Muscle layer of duodenum (tissue), 2 donors: Measurements from ENCODE around the gene ROBO1.

ENCODE experiments used
- H3K27ac ChIP-seq: one replicate; pipeline ENCODE4 v1.7.0; 2013; ENCODE audit warnings: mild to moderate bottlenecking, low read length
- H3K27me3 ChIP-seq: one replicate; pipeline ENCODE4 v1.7.0; 2013; ENCODE audit warnings: low read depth, mild to moderate bottlenecking, control low read depth, low read length
- H3K36me3 ChIP-seq, 2 donors: one replicate each; pipeline ENCODE4 v1.7.0; 2013; ENCODE audit warnings: low read length in 2 of 2, control low read depth in 1 of 2, mild to moderate bottlenecking in 1 of 2; ENCODE audit not compliant: insufficient read depth in 2 of 2, control insufficient read depth in 1 of 2
- H3K4me1 ChIP-seq, 2 donors: one replicate each; pipeline ENCODE4 v1.7.0; 2013; ENCODE audit warnings: low read length in 2 of 2, mild to moderate bottlenecking in 2 of 2, control low read depth in 1 of 2, moderate library complexity in 1 of 2; ENCODE audit not compliant: insufficient read depth in 2 of 2, control insufficient read depth in 1 of 2
- H3K4me3 ChIP-seq, 2 donors: one replicate each; pipeline ENCODE4 v1.7.0; 2013; ENCODE audit warnings: low read length in 2 of 2, low read depth in 1 of 2, mild to moderate bottlenecking in 1 of 2
- H3K9me3 ChIP-seq, 2 donors: one replicate each; pipeline ENCODE4 v1.7.0; 2013; ENCODE audit warnings: low read length in 2 of 2, control low read depth in 1 of 2, mild to moderate bottlenecking in 1 of 2; ENCODE audit not compliant: control insufficient read depth in 1 of 2
- donor health status: healthy.

The ROBO1 gene

DNA sequence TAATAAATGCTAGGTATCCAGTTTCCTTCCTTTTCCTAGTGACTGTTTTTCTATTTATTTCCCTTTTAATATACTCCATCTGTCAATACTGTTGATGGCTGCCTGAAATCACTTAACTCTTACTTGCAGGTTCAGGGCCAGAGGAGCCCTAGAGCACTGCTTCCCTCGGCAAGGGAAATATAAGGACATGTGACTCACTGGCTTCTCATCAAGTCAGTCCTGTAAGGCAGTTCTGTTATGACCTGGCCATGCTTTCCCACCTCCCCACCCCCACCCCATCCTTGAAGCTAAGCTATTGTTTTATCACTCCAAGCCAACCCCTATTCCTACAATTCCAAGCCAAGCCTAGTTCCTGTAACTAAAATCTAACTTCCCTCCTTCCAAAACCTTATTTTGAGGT lies 800.7 kb downstream of the ROBO1 start:
- Histone ChIP-seq H3K27ac (no peak overlapping the region), H3K36me3 (no peaks in the 10 kb centered on the region), H3K4me1 (no peaks in the 10 kb centered on the region), H3K27me3 (no peaks in the 10 kb centered on the region), H3K9me3 (no peaks in the 10 kb centered on the region), H3K4me3 (no peak overlapping the region)

DNA sequence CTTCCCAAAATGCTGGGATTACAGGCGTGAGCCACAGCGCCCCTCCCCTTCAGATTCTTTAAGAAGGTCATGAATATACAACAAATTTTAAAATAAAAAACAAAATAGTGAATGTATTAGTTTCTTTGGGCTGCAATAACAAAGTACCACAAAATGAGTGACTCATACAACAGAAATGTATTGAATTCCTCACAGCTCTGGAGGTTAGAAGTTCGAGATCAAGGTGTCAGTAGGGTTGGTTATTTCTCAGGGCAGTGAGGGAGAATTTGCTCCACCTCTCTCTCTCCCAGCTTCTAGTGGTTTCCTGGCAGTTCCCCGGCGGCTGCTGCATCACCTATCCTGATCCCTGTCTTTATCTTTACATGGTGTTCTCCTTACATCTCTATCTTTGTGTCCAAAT lies 804.0 kb downstream of the ROBO1 start:
- Histone ChIP-seq H3K4me3 (no peak overlapping the region), H3K27me3 (no peaks in the 10 kb centered on the region), H3K9me3 (no peaks in the 10 kb centered on the region), H3K4me1 (no peaks in the 10 kb centered on the region), H3K27ac (no peak overlapping the region), H3K36me3 (no peaks in the 10 kb centered on the region)

DNA sequence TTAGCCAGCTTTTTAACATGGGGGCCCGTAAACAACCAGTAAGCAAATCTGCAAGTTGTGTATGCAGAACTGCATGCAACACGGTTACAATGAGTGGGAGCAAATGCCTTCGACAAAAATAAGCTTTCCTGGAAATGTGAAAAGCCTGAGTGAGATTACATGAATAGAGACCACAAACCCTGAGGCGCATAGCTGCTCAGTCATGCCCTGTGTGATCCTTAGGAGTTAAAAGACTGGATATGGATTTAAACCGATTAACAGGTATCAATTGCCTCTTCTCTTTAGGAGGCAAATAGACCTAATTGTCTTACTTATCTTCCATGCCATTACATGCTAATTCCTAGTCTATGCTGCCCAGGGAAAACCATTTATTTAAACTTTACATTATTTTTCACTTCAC lies 810.3 kb downstream of the ROBO1 start:
- no peaks in the 10 kb centered on the region for H3K9me3 ChIP-seq
- H3K4me3 ChIP-seq: no peak overlapping the region
- H3K4me1 ChIP-seq: peaks cover 0 to under 1% of the 10 kb centered on the region in 2 donors
- H3K36me3 ChIP-seq: no peaks in the 10 kb centered on the region
- no peak overlapping the region for H3K27ac ChIP-seq
- H3K27me3 ChIP-seq: no peaks in the 10 kb centered on the region

DNA sequence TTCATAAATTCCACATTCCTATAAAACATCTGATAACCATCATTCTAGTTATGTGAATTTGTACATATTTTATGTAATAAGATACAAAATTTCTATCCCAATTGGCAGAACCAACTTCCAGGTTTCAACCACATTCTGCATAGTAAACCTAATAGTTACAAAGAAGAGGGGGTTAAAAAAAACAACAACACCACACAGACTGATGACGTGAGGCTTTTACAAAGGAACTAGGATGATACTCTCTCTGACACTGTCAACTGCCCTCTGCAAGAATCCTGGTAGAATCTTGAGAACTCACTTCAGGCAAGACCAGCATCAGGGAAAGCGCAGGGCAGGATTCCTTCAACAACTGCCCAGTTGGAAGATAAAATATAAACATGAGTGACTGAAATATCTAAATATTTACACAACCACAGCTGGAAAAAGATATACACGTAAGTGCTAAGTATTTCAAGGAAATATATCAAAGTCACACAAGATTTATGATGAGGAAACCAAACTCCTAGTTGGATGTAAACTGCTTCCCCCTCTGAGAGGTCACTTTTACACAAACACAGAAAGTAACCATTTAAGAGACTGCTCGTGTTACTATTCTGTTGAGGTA lies 816.4 kb downstream of the ROBO1 start:
- Histone ChIP-seq H3K4me1 (peaks cover 0 to 6% of the 10 kb centered on the region in 2 donors), H3K4me3 (no peak overlapping the region), H3K27ac (no peak overlapping the region), H3K9me3 (no peaks in the 10 kb centered on the region), H3K27me3 (no peaks in the 10 kb centered on the region), H3K36me3 (no peaks in the 10 kb centered on the region)

DNA sequence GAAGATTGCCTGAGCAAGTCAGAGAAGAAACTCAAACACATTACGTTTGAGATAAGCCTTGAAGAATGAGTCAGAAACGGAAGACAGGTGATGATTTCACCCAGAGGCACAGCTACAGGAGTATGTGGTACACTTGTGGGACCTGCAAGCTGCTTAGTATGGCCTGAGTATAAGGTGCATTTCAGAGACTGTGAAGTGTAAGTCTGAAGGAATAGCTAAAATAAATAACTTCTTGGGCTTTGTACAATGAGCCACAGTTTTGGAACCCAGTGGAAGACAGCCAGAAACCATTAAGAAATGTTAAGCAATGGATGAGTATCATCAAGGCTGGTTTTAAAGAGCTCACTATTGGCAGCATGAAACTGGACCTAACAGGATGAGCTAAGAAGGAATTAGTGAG lies 826.2 kb downstream of the ROBO1 start:
- no peak overlapping the region for H3K4me3 ChIP-seq
- no peaks in the 10 kb centered on the region for H3K36me3 ChIP-seq
- no peak overlapping the region for H3K27ac ChIP-seq
- H3K27me3 ChIP-seq: no peaks in the 10 kb centered on the region
- peaks cover 0 to 6% of the 10 kb centered on the region in 2 donors for H3K4me1 ChIP-seq
- H3K9me3 ChIP-seq: peaks cover 0 to 2% of the 10 kb centered on the region in 2 donors

DNA sequence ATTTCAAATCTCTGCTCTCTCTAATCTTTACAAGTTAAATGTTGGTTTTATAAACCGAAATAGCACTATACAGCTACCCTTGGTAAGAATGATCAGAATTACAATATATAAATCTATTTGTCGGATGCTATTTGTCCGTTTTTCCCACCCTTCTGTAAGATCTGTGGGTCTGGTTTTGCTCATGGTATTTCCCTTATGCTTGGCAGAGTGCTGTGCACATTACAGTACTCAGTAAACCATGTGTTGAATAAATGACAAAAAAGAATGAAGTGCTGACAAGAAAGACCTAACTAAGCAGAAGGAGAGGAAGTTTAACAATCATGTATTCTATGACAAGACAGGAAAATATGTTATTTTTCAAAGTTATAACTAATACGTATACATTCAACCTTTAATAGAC lies 827.2 kb downstream of the ROBO1 start:
- Histone ChIP-seq H3K27me3 (no peaks in the 10 kb centered on the region), H3K4me1 (peaks cover 0 to 6% of the 10 kb centered on the region in 2 donors), H3K27ac (no peak overlapping the region), H3K9me3 (peaks cover 0 to 2% of the 10 kb centered on the region in 2 donors), H3K36me3 (no peaks in the 10 kb centered on the region), H3K4me3 (no peak overlapping the region)

DNA sequence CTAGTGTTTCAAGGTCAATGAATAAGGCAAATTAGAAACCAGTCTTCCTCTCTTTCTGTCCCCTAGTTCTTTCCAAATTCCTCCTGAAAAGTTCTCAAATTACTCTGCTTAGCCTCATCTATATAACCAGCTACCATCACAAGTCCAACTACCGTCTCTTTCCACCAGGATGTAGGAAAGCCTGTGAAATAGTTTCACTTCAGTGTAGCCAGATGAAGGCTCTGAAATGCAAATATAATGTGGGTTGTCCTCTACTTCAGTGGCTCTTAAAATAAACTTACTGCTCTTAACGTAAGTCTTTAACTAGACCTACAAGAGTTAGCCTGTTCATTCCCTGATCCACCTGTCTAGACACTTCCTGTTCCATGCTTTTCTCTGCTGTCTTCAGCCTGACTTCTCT lies 827.7 kb downstream of the ROBO1 start:
- H3K27ac ChIP-seq: no peak overlapping the region
- no peaks in the 10 kb centered on the region for H3K27me3 ChIP-seq
- H3K4me1 ChIP-seq: peaks cover 0 to 6% of the 10 kb centered on the region in 2 donors
- no peak overlapping the region for H3K4me3 ChIP-seq
- H3K9me3 ChIP-seq: peaks cover 0 to 2% of the 10 kb centered on the region in 2 donors
- H3K36me3 ChIP-seq: no peaks in the 10 kb centered on the region

DNA sequence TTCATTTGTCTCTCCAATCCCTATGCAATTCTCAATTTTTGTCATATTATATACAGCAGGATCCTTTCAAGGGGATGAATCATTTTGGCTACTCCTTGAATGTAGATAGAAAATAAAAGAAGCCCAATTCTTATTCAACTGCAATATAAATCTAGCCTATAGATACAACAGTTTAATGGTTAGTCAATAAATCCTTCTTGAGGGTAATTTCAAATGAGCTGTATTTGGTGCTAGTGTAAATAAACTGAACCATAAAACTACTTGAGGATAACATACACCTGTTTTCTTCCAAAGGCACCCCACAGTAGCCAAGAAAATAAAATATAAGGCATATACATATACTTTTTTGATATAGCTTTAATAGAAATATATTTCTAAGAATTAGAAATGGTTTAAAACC lies 830.3 kb downstream of the ROBO1 start:
- H3K36me3 ChIP-seq: no peaks in the 10 kb centered on the region
- no peak overlapping the region for H3K4me3 ChIP-seq
- H3K9me3 ChIP-seq: no peaks in the 10 kb centered on the region
- H3K27me3 ChIP-seq: no peaks in the 10 kb centered on the region
- H3K27ac ChIP-seq: no peak overlapping the region
- H3K4me1 ChIP-seq: peaks cover 0 to 6% of the 10 kb centered on the region in 2 donors

DNA sequence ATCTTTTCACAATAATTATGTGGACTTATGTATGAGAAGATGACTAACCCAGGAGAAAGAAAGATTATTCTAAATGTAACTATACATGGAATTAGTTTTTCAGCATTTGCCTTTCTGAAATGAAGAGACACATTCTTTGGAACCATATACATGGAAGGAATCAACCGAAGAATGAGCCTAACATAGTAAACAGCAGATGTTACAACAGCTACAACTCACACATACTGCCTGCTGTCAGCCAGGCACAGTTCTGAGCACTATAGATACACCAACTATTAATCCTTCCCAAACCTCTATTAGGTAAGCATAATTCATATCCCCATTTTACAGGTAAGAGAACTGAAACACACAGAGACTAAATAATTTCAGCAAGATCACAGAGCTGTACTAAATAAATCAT lies 840.0 kb downstream of the ROBO1 start:
- no peaks in the 10 kb centered on the region for H3K27me3 ChIP-seq
- no peaks in the 10 kb centered on the region for H3K4me1 ChIP-seq
- H3K9me3 ChIP-seq: no peaks in the 10 kb centered on the region
- H3K36me3 ChIP-seq: no peaks in the 10 kb centered on the region
- no peak overlapping the region for H3K27ac ChIP-seq
- no peak overlapping the region for H3K4me3 ChIP-seq

DNA sequence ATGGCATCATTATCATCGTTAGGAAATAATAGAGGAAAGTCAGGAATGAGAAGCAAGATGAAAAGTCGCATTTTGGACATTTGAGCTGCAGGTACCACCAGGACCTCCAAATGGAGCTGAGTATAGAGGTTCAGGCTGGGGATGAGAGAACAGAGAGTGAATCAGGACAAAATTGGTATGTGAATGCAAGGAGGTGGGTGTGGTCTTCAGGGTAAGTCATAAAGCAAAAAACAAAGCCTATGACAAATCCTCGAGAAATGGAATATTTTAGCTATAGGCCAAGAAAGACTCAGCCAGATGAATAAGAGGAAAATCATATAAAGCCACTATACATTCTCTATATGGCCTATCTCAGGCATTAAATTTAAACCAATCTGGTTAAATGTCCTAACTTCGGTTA lies 841.3 kb downstream of the ROBO1 start:
- Histone ChIP-seq H3K27me3 (no peaks in the 10 kb centered on the region), H3K27ac (no peak overlapping the region), H3K4me1 (no peaks in the 10 kb centered on the region), H3K9me3 (no peaks in the 10 kb centered on the region), H3K36me3 (no peaks in the 10 kb centered on the region), H3K4me3 (no peak overlapping the region)

DNA sequence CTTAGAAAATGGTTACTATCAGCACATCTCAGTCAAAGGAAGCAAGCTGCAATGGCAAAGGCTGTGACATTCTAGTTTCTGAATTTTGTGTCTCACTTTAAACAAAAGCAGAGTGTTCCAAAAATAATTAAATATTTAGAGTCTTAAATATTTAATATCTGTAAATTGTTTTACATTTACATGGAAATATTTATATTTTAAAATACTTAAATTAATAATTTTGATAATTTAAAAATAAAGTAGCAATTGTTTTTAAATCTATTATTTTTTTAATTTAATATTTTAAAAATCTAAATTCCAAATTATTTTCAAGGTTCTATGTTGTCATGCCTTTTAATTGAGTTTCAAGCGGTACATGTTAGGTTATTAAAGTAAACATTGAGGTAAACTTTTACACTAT lies 843.1 kb downstream of the ROBO1 start:
- H3K36me3 ChIP-seq: no peaks in the 10 kb centered on the region
- H3K27ac ChIP-seq: no peak overlapping the region
- H3K27me3 ChIP-seq: no peaks in the 10 kb centered on the region
- H3K9me3 ChIP-seq: no peaks in the 10 kb centered on the region
- H3K4me1 ChIP-seq: no peaks in the 10 kb centered on the region
- H3K4me3 ChIP-seq: no peak overlapping the region

DNA sequence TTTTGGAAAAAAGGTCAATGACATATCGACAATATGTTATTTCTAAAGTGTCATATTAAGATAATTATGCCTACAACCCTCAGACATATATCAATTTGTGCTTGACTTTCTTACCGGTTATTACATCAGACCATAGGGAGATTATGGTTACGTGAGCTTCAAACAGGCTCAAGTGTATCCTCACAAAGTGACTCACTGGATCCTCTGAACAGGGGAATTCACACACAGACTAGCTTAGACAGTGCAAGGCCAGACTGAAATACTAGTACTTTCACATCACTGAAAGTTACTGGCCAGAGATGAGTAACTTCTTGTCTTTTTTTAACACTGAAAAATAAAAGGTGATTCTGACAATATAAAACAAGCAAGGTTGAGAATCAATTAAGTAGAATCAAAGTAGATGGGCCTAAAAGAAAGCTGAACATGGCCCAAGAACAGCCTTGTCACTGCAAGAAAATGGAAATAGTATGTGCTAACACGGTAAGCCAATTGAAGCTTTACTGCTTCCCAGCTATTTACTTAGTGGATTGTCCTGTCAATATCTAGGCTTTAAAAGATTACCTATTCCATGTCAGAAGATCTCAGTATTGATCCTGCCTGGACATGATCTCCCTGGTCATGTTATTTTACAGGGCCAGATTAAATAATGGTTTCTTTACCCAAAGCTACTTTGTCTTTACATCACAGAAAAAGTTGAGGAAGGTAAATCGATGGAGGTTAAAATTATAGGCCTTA lies 848.6 kb downstream of the ROBO1 start:
- no peaks in the 10 kb centered on the region for H3K36me3 ChIP-seq
- no peaks in the 10 kb centered on the region for H3K27me3 ChIP-seq
- H3K4me1 ChIP-seq: no peaks in the 10 kb centered on the region
- no peak overlapping the region for H3K4me3 ChIP-seq
- no peak overlapping the region for H3K27ac ChIP-seq
- no peaks in the 10 kb centered on the region for H3K9me3 ChIP-seq
